Activated CD8-positive, alpha-beta memory T cell treated with anti-CD3 and anti-CD28 coated beads, Interleukin-2, amount 50 U/mL, for 24 hours (primary cell): ENCODE data around the gene GNB1L.

ENCODE experiments used
- DNase-seq: peaks from one replicate; pipeline ENCODE4 v3.0.0-alpha.2; 2020; ENCODE audit errors: extremely low read depth

GNB1L gene

GRCh38 chr22:19854778-19855503, at the start of gene GNB1L, which contains the start of gene RTL10:
Gene GNB1L, minus strand, starts transcription at chr22:19854874. Its CDS starts 33,519 bp downstream, at chr22:19821355.
Gene RTL10, minus strand, starts transcription at chr22:19854874. Its CDS starts 2,613 bp downstream, at chr22:19852261.
- DNase-seq: peak; percentile 84

DNA sequence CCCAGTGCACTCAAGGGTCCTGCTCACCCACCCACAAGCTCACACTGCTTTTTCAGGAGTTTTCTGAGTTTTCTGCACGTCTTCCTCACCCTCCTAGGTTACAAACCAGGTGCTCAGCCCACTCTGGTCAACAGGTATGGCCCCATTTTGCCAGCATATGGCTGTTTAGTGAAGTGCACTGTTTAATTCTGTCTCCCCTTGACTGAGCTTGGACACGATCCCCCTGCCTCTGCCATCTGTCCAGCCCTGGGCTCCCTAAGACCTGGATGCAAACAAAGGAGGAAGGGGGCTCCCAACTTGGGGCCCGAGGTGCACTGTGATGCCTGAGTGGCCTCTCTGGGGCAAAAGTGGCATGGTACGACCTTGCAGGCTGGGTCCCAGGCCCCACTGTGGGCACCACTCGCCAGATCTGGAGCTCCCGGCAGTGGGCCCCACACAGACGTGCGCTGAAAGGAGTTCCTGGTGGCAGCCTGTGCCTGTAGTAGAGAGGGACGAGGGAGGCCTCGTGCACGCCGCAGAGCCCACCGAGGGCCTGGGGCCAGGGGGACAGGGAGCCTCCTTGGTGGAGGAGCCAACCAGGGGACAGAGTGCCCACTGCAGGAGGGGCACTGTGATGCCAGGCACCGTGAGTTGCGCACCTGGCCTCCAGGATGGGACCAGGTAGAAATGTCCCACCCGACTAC, 49.6 kb upstream of the GNB1L start:
- no peak for DNase-seq

GRCh38 chr22:19903513-19903912, 48.8 kb upstream of the GNB1L start:
- DNase-seq: no peak

DNA sequence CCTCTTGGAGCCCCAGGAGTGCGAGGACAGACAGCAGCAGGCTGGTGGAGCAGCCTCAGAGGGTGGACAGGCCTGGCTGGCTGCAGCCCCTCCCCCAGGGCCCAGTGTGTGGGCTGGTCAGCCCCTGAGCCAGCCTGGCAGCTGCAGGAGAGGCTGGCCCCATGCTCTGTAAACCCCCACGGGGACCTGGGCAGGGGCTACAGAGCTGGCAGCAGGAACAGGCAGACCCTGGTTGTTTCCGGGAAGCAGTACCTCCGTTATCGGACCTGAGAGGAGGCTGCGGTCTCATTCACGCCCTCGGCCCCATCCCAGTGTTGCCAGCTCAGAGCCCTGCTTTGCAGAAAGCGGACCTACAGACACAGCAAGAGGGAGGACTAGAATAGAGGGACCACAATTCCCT, 48.4 kb upstream of the GNB1L start:
- no peak for DNase-seq

DNA sequence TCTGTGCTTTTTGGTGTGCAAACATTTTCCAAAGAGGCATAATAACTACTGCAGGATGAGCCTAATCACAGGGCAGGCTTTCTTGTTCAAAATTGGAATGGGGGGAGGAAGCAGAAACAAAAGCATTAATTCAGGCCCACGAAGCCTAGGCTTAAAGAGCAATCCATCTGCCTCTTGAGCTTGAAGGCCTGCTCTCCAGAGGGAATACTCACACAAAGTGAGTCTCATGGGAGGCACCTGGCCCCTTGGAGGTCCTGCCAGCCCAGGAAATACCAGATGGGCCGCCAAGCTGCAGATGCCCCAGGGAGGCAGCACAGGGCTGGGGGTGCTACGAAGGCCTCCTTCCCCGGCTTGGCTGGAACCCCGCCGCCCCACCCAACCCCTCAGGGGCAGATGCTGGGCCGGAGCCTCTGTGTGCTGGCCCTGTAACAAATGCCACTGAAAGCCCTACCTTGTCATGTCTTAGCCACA, 47.6 kb upstream of the GNB1L start:
- DNase-seq: no peak

DNA sequence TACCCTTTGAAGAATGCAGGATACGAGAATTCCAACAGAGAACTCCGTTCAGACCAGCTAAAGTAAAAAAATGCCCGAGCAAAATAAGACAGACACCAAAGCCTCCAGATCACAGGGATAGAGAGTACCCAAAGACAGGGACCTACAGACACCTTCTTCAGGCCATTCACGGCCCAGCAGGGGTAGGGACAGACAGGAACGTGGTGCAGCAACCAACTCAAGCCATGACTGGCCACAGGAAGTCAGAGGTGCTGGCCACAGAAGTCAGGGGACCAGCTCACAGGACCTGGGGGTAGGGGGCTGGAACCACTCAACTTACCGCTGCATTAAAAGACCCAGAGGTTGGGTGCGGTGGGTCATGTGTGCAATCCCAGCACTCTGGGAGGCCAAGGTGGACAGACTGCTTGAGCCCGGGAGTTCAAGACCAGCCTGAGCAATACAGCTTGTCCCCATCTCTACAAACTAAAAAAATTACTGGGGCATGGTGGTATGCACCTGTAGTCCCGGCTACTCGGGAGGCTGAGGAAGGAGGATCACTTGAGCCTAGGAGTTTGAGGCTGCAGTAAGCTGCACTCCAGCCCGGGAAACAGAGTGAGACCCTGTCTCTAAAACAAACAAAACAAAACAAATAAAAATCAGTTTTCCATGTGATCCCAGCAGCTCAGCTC, 47.0 kb upstream of the GNB1L start:
- no peak for DNase-seq

DNA sequence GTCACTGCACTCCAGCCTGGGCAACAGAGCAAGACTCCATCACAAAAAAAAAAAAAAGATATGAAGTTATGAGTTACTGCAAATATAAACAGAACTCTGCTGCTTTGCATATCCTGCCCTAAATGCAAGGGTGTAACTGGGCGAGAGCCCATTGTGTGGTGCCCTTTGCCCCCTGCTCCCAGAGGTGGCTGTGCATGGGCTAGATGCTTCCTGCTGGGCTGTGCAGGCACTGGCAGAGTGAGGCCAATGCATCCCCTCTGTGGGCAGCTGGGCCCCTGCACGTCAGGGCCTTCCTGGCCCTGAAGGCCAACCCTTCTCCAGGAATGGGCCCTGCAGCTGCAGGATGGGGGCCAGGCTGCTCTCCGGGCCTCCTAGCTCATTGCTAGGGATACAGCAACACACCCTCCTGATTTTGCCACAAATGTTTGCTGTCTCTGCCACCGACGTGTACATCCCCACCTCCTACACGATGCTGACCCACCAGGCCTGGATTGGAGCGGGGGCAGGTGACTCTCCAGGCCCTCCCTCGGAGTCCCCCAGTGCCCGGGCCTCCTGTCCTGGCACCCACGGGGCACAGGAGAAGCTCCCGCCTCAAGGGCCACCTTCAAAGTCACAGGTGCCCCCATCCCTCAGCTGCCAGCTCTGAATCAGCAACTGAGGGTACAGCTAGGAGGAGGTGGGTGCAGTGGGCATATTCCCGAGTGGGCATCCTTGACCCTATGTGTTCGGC, 46.2 kb upstream of the GNB1L start:
- DNase-seq: no peak

DNA sequence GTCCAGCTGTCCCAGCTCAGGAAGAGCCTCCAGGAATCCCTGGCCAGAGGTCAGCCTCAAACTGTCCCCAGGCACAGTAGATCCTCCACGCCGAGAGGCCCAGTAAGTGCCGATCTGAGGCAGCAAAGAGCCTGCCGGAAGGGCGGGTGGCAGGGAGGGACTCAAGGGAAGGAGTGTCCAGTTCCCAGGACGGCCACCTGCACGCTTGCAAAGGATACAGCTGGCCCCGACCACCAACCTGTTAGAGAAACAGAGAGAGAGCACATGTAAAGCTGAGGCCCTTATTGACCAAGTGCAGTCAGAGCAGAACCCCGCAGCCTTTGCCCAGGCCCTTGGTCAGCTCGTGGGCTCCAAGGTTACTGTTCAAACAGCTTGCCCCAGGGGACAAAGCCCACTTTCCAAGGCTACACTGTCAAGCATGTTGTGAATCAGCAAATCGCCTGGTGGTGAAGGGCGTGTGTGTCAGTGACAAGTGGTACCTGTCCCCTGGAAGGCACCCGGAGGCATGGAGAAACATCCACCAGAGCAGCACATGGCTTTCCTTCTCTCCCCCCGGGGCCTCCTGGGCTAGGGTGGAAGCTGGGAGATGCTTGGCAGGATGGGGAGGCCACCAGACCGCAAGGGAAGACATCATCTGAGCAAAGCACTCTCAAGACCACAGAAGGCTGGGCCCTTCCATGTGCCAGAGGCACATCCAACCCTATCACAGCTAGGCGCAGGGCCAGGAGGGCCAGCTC, 44.3 kb upstream of the GNB1L start:
- no peak for DNase-seq

- DNase-seq: no peak
Observed at GRCh38 chr22:19898145-19898544, 43.5 kb upstream of the GNB1L start.

DNA sequence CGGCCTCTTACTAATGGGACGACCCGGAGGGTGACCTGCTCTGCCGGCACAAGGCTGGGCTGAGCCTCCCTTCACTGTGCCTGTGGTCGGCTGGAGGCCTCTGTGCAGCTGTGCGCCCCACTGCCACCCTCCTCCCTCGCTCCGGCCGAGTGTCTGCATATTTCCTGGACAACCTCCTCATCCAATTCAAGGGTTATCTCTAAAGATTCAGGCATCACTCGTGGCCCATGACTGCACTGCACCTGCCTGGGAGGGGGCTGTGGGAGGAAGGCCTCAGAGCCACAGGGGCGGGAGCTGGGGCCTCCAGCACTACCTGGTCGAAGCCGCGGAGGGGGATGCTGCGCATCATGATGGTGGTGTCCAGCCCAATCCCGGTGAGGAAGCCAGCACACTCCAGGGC, 43.1 kb upstream of the GNB1L start:
- no peak for DNase-seq

DNA sequence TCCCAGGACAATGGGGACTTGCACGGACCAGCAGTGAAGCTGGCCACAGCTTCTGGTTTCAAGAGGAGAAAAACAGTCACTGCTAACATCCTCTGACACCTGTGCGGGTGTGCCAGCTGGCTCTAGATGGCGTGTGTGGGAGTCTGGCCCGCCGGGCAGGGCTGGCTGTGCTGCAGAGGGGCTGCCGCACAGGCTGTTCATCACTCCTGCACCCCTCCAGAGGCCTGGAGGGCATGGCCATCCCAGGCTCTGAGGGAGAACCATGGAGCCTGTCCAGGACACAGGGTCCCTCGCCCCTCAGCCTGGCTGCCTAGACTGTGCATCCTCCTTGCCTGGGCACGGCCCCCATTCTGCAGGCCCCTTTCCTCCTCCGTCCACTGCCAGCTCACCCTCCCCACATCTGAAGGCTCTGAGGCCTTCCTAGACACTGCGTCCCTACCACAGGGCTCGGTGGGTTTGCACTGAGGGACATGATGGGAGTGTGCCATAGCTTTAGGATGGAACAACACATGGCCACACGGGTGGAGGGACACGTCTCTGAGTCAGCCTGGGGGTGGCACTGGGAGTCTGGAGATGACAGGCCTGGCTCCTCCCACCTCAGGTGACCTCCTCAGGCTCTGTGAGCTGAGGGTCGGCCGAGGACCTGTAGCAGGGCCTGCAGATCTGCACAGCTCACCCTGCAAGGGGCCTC, 42.1 kb upstream of the GNB1L start:
- DNase-seq: no peak

DNA sequence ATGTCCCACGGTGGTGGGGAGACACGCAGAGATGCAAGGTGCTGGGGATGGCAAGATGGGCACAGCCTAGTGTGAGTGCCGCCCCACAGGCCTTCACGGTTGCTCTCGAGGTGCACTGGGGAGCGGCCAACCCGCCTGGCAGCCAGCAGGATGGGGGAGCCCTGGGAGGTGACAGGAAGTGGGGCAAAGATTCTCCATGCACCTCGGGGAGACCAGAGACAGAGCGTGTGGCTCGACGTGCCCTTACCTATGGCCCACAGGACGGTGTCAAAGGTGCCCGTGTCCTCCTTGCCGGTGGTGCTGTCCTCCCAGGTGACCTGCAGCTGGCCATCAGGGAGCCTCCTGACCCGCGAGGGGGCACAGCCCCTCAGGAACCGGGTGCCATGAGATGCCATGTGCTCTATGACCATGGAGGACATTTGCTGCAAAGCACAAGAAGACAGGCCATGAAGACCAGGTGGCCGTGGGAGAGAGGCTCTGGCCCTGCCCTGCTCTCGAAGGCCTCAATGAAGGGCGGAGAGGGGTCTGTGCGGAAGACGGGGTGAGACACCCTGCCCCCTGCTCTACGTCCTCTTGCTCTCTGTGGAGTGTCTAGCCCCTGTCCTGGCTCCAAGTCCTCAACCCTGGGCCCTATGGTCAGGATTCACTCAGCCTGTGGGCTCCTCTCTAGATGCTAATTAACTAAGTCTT, 40.6 kb upstream of the GNB1L start:
- DNase-seq: no peak

- DNase-seq: no peak
Observed at GRCh38 chr22:19893363-19893762, 38.7 kb upstream of the GNB1L start.

GRCh38 chr22:19892925-19893324, 38.3 kb upstream of the GNB1L start:
- no peak for DNase-seq

GRCh38 chr22:19892257-19892879, 37.7 kb upstream of the GNB1L start:
- DNase-seq: no peak

DNA sequence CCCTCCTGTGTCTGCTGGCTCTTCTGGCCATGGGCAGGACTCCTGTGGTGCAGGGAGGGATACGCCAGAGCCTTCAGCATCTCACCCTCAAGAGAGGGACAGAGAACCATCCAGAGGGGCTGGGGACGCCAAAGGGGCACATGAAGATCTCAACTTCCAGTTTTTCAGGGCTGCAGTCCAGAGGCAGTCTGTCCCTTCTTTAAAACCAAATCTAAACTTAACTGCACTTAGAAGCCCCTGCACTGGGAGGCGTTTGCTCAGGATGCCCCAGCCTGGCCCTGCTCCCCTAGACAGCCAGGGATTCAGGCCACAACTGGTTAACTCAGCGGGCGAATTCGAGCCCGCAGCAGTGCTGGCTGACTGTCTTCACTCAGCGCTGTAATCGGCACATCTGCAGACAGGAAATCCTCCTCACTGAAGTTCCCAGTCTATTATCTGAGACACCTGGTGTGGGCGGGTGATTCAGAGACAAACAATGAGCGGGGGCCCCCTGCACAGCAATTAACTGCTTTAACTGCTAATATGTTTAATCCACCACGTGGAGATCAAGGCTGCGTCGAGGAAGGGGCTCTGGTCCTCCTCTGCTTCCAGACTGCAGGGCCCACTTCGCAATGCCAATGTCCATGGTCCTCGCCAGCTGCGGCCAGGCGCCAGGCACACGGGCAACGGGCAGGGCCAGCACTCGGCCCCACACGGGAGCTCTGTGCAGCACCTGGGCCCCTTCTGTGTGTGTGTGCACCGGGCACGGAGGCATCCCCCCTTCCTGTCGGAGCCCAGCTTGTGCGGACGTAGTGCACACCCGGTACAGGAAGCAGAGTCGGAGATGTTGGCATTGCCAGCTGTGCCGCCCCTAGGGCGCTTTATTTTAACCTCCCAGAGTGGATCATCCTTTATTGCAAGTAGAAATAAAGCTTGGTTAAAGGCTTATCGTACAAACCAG, 36.9 kb upstream of the GNB1L start:
- peak; percentile 78 for DNase-seq

DNA sequence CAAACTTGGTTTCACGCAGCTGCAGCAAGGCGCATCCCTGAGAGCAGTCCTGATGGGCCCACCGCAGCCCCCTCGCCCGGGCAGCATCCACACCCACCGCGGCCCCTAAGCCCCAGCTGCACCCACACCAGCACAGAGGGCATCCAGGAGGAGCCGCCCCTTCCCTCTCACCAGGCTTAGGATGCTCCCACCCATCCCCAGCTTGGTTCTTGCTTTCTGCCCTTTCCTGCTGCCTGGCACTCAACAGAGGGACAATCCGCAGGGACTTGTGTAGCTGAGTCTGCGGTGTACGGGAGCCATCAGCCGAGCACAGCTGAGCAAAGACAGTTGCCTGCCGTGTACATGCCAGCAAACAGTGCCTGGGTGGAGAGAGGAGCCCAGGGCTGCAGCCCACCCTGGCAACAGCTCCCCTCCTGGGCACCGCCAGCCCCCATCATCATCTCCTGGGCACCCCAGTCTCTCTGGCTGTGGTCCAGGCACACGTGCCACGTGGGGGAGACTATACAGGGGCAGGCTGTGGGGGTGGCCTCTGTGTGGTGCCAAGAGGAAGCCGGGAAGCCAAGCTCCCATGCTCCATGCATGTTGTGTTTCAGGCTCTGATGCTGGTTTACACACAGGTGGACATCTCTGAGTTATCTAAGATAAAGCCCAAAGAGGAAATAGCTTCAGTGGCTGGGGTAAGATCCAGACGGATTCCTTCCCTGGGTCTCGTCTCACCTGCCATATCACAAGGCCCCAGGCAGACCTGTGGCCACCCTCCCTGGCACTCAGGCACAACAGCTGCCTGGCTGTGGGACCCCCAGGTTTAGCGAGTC, 36.0 kb upstream of the GNB1L start:
- no peak for DNase-seq

DNA sequence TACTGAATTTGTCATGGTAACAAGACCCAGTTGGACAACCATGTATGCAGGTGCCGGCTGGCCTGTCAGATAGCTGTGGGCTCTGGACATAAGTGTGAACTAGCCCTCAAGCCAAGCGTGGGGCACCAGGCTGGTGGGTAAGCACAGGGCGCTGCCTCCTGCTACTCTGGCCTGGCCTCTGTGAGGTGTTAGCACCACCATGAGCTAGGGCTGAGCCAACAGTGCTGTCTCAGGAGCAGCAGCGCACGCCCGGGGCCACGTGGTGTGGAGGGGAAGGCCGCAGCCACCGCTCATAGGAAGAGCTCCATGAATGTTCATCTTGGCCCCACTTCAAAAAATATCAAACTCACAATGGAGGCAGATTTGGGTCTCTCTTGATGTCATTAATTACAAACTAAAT, 35.3 kb upstream of the GNB1L start:
- DNase-seq: no peak
